Measurements from ENCODE around the gene PTPRB. TPM values are rescaled to one million over a fixed set of nuclear protein-coding genes. Genes with fewer than 3 reads are reported as not detected.

Gene PTPRB
- total RNA-seq, 1 experiment from 2014 or later, result 43.2 TPM

- no TSS peak for BruUV-seq (replicated peaks)
- CTCF ChIA-PET, result interaction anchor here (1.2 kb wide), 1 partner anchor 12 kb away, joined by 4 read pairs; no protein-coding TSS in a partner anchor
- DNase-seq, result no peak
- intact Hi-C loops (cut with micrococcal nuclease; ENCODE audit: unreplicated experiment), result loop anchor here (5.0 kb wide), 2 partner anchors 42 to 513 kb away; no protein-coding TSS in a partner anchor
- Mint-ChIP-seq H3K9me3 (ENCODE audit: low read depth, unreplicated experiment) (peaks cover 2% of the 10 kb centered on the region), H3K27ac (ENCODE audit: unreplicated experiment) (peak overlapping the region; percentile 91), H3K4me1 (ENCODE audit: low read depth, unreplicated experiment) (peaks cover 75% of the 10 kb centered on the region), H3K36me3 (ENCODE audit: insufficient read depth, unreplicated experiment) (peaks cover 36% of the 10 kb centered on the region), H3K27me3 (ENCODE audit: unreplicated experiment) (no peaks in the 10 kb centered on the region), H3K4me3 (ENCODE audit: low read depth, unreplicated experiment) (no peak overlapping the region)
- no peak for TF ChIP-seq CTCF (IDR thresholded peaks at IDR 0.05; ENCODE audit: unreplicated experiment)
These were observed 11.6 kb upstream of the PTPRB start for GRCh38 chr12:70648831-70649230.

GRCh38 chr12:70648191-70648590, 11.0 kb upstream of the PTPRB start:
- Mint-ChIP-seq H3K36me3 (ENCODE audit: insufficient read depth, unreplicated experiment) (peaks cover 36% of the 10 kb centered on the region), H3K4me3 (ENCODE audit: low read depth, unreplicated experiment) (no peak overlapping the region), H3K9me3 (ENCODE audit: low read depth, unreplicated experiment) (peaks cover 2% of the 10 kb centered on the region), H3K4me1 (ENCODE audit: low read depth, unreplicated experiment) (peaks cover 77% of the 10 kb centered on the region), H3K27me3 (ENCODE audit: unreplicated experiment) (no peaks in the 10 kb centered on the region), H3K27ac (ENCODE audit: unreplicated experiment) (peak overlapping the region; percentile 91)
- TF ChIP-seq CTCF (IDR thresholded peaks at IDR 0.05; ENCODE audit: unreplicated experiment), result no peak
- DNase-seq, result no peak
- intact Hi-C loops (cut with micrococcal nuclease; ENCODE audit: unreplicated experiment), result loop anchor here (5.0 kb wide), 2 partner anchors 41 to 514 kb away; no protein-coding TSS in a partner anchor
- CTCF ChIA-PET, result interaction anchor here (1.2 kb wide), 1 partner anchor 13 kb away, joined by 4 read pairs; no protein-coding TSS in a partner anchor
- no TSS peak for BruUV-seq (replicated peaks)

- intact Hi-C loops (cut with micrococcal nuclease; ENCODE audit: unreplicated experiment), result loop anchor here (5.0 kb wide), 2 partner anchors 40 to 515 kb away; no protein-coding TSS in a partner anchor
- no peak for TF ChIP-seq CTCF (IDR thresholded peaks at IDR 0.05; ENCODE audit: unreplicated experiment)
- no peaks in the 10 kb centered on the region for H3K9me3 Mint-ChIP-seq (ENCODE audit: low read depth, unreplicated experiment)
- peaks cover 36% of the 10 kb centered on the region for H3K36me3 Mint-ChIP-seq (ENCODE audit: insufficient read depth, unreplicated experiment)
- peak overlapping the region; percentile 39 for H3K4me3 Mint-ChIP-seq (ENCODE audit: low read depth, unreplicated experiment)
- H3K4me1 Mint-ChIP-seq (ENCODE audit: low read depth, unreplicated experiment), result peaks cover 64% of the 10 kb centered on the region
- CTCF ChIA-PET, result no interaction called here
- no TSS peak for BruUV-seq (replicated peaks)
- H3K27ac Mint-ChIP-seq (ENCODE audit: unreplicated experiment), result peak overlapping the region; percentile 91
- H3K27me3 Mint-ChIP-seq (ENCODE audit: unreplicated experiment), result no peaks in the 10 kb centered on the region
- DNase-seq, result no peak
These were observed 9.6 kb upstream of the PTPRB start for GRCh38 chr12:70646850-70647249.

GRCh38 chr12:70645494-70646317, 8.5 kb upstream of the PTPRB start:
- intact Hi-C loops (cut with micrococcal nuclease; ENCODE audit: unreplicated experiment), result loop anchor here (5.0 kb wide), 2 partner anchors 38 to 517 kb away; no protein-coding TSS in a partner anchor
- H3K4me1 Mint-ChIP-seq (ENCODE audit: low read depth, unreplicated experiment), result peaks cover 65% of the 10 kb centered on the region
- H3K27me3 Mint-ChIP-seq (ENCODE audit: unreplicated experiment), result no peaks in the 10 kb centered on the region
- H3K27ac Mint-ChIP-seq (ENCODE audit: unreplicated experiment), result peak overlapping the region; percentile 91
- peak overlapping the region; percentile 39 for H3K4me3 Mint-ChIP-seq (ENCODE audit: low read depth, unreplicated experiment)
- TF ChIP-seq CTCF (IDR thresholded peaks at IDR 0.05; ENCODE audit: unreplicated experiment), result no peak
- peak; percentile 81 for DNase-seq
- H3K9me3 Mint-ChIP-seq (ENCODE audit: low read depth, unreplicated experiment), result no peaks in the 10 kb centered on the region
- CTCF ChIA-PET, result interaction anchor here (0.6 kb wide), 1 partner anchor 15 kb away, joined by 3 read pairs; no protein-coding TSS in a partner anchor
- H3K36me3 Mint-ChIP-seq (ENCODE audit: insufficient read depth, unreplicated experiment), result peaks cover 42% of the 10 kb centered on the region
- no TSS peak for BruUV-seq (replicated peaks)

Data from Calu3 (cell line).